ENCODE results near the gene KCNN4.

KCNN4 gene

DNA sequence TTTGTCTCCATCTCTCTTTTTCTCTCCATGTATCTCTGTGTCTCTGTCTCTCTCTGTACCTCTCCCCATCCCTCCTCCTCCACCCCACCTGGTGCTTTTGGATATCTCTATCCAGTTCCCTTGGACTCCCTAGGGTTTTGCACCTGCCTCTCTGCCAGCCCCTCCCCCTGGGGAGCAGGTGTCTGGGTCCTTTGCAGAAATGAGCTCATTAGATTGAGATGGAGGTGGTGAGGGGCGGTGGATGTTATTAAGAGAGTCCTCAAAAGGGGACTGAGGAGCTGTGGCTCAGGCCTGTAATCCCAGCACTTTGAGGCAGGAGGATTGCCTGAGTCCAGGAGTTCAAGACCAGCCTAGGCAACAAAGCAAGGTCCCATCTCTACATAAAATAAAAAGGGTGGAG, 2.1 kb downstream of the KCNN4 start:
- H3K9me3 ChIP-seq (ENCODE audit: insufficient read depth, low read length), result no peaks in the 10 kb centered on the region
- no peak overlapping the region for H2AFZ ChIP-seq (ENCODE audit: low read depth, low read length, severe bottlenecking)
- no peaks in the 10 kb centered on the region for H3K27me3 ChIP-seq (ENCODE audit: low read length)
- no peaks in the 10 kb centered on the region for H3K36me3 ChIP-seq (ENCODE audit: low read length)
- peak overlapping the region; percentile 97 for H3K27ac ChIP-seq (ENCODE audit: low read depth, low read length)
- H3K9ac ChIP-seq (ENCODE audit: low read length), result peak overlapping the region; percentile 79
- H3K9me2 ChIP-seq (replicated peaks; ENCODE audit: insufficient read depth, low read length), result no peaks in the 10 kb centered on the region
- H3K79me2 ChIP-seq (ENCODE audit: insufficient read depth, low read length), result peaks cover 57% of the 10 kb centered on the region
- H4K20me1 ChIP-seq (ENCODE audit: low read depth, low read length), result no peaks in the 10 kb centered on the region
- H3K4me3 ChIP-seq (ENCODE audit: insufficient read depth, low read length, poor library complexity, severe bottlenecking), result peak overlapping the region; percentile 85
- peak overlapping the region; percentile 96 for H3K4me2 ChIP-seq (ENCODE audit: low read depth, low read length, poor library complexity, severe bottlenecking)
- TF ChIP-seq EZH2phosphoT487 (conservative IDR thresholded peaks at IDR 0.05; ENCODE audit: low read length) (no peak), CTCF (IDR thresholded peaks at IDR 0.05; ENCODE audit: insufficient read depth, low read length, poor library complexity, severe bottlenecking) (no peak)
- H3F3A ChIP-seq (ENCODE audit: insufficient read depth), result peaks cover 31% of the 10 kb centered on the region

- no peaks in the 10 kb centered on the region for H3K9me2 ChIP-seq (replicated peaks; ENCODE audit: insufficient read depth, low read length)
- peak overlapping the region; percentile 38 for H3K4me3 ChIP-seq (ENCODE audit: insufficient read depth, low read length, poor library complexity, severe bottlenecking)
- no peak overlapping the region for H2AFZ ChIP-seq (ENCODE audit: low read depth, low read length, severe bottlenecking)
- H3K27me3 ChIP-seq (ENCODE audit: low read length), result no peaks in the 10 kb centered on the region
- H3K9ac ChIP-seq (ENCODE audit: low read length), result peak overlapping the region; percentile 79
- peak overlapping the region; percentile 97 for H3K27ac ChIP-seq (ENCODE audit: low read depth, low read length)
- no peaks in the 10 kb centered on the region for H3K36me3 ChIP-seq (ENCODE audit: low read length)
- peaks cover 27% of the 10 kb centered on the region for H3F3A ChIP-seq (ENCODE audit: insufficient read depth)
- no peaks in the 10 kb centered on the region; the same call in 1 of the 2 replicates for H4K20me1 ChIP-seq (ENCODE audit: low read depth, low read length)
- peaks cover 62% of the 10 kb centered on the region for H3K79me2 ChIP-seq (ENCODE audit: insufficient read depth, low read length)
- no peaks in the 10 kb centered on the region for H3K9me3 ChIP-seq (ENCODE audit: insufficient read depth, low read length)
- H3K4me2 ChIP-seq (ENCODE audit: low read depth, low read length, poor library complexity, severe bottlenecking), result peak overlapping the region; percentile 96
- TF ChIP-seq CTCF (IDR thresholded peaks at IDR 0.05; ENCODE audit: insufficient read depth, low read length, poor library complexity, severe bottlenecking) (no peak), EZH2phosphoT487 (conservative IDR thresholded peaks at IDR 0.05; ENCODE audit: low read length) (no peak)
Observed at GRCh38 chr19:43777163-43777695, 3.5 kb downstream of the KCNN4 start.

DNA sequence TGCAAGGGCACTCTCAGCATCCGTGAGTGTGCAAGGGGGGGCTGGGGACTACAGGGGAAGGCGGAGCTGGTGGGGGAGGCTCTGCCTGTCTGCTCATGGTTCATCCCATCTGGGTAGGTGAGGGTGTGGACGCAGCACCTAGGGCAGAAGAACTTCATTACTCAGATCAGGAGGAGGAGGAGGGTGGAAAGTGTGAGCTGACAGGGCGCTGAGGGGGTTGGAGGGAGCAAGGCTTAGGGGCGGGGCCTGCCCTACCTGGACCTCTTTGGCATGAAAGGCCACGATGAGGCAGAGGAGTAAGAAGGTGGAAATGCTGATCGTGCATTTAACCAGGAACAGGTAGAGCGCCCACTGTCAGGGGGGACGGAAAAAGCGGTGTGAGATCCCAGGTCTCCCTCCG, 4.5 kb downstream of the KCNN4 start:
- H3K27ac ChIP-seq (ENCODE audit: low read depth, low read length), result peak overlapping the region; percentile 97
- H3K79me2 ChIP-seq (ENCODE audit: insufficient read depth, low read length), result peaks cover 61% of the 10 kb centered on the region
- no peak overlapping the region for H3K9ac ChIP-seq (ENCODE audit: low read length)
- no peaks in the 10 kb centered on the region for H3K9me2 ChIP-seq (replicated peaks; ENCODE audit: insufficient read depth, low read length)
- H3K4me3 ChIP-seq (ENCODE audit: insufficient read depth, low read length, poor library complexity, severe bottlenecking), result no peak overlapping the region
- H2AFZ ChIP-seq (ENCODE audit: low read depth, low read length, severe bottlenecking), result no peak overlapping the region
- H3K4me2 ChIP-seq (ENCODE audit: low read depth, low read length, poor library complexity, severe bottlenecking), result peak overlapping the region; percentile 96
- no peaks in the 10 kb centered on the region for H3K9me3 ChIP-seq (ENCODE audit: insufficient read depth, low read length)
- peaks cover 22% of the 10 kb centered on the region for H3F3A ChIP-seq (ENCODE audit: insufficient read depth)
- TF ChIP-seq CTCF (IDR thresholded peaks at IDR 0.05; ENCODE audit: insufficient read depth, low read length, poor library complexity, severe bottlenecking) (no peak), EZH2phosphoT487 (conservative IDR thresholded peaks at IDR 0.05; ENCODE audit: low read length) (no peak)
- H3K27me3 ChIP-seq (ENCODE audit: low read length), result no peaks in the 10 kb centered on the region
- H4K20me1 ChIP-seq (ENCODE audit: low read depth, low read length), result no peaks in the 10 kb centered on the region; the same call in 1 of the 2 replicates
- no peaks in the 10 kb centered on the region for H3K36me3 ChIP-seq (ENCODE audit: low read length)
